ENCODE data around the gene IL17D. TPM values are rescaled to one million over a fixed set of nuclear protein-coding genes. Genes with fewer than 3 reads are reported as not detected.

IL17D gene
- total RNA-seq, 1 experiment from 2014 or later: 3.4 TPM

GRCh38 chr13:20711301-20712044 is 8.0 kb downstream of the IL17D start:
- no peaks in the 10 kb centered on the region for H3K27me3 ChIP-seq
- H3K9me3 ChIP-seq: no peaks in the 10 kb centered on the region
- H3K4me3 ChIP-seq: no peak overlapping the region
- no peak for DNase-seq
- H3K36me3 ChIP-seq: no peaks in the 10 kb centered on the region

- no peak overlapping the region; the same call in 1 of the 2 replicates for H3K4me3 ChIP-seq
- H3K27me3 ChIP-seq: no peaks in the 10 kb centered on the region
- DNase-seq: no peak
- no peaks in the 10 kb centered on the region for H3K36me3 ChIP-seq
- H3K9me3 ChIP-seq: no peaks in the 10 kb centered on the region
Measured at GRCh38 chr13:20713014-20713376, 9.5 kb downstream of the IL17D start.

DNA sequence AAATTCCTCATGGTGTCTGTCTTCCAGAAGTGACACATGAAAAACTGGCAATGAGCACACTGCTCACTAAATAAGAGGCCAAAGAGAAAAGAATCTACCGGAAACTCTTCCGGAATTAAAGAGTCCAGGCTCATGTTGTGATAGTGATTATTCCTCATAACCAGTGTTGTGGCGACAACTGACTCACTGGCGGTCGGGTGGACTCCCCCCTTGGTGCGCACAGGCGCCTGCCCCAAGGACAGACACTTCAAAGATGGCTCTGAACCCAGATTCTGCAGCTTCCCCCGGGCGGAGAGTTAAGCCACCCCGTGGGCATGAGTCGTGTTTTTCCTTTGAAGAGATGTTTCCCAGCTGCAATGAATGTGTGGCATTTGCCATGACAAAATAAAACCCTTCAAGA is 10.3 kb downstream of the IL17D start:
- Histone ChIP-seq H3K9me3 (no peaks in the 10 kb centered on the region), H3K27me3 (no peaks in the 10 kb centered on the region), H3K4me3 (no peak overlapping the region), H3K36me3 (no peaks in the 10 kb centered on the region)
- DNase-seq: peak; percentile 74

- Histone ChIP-seq H3K9me3 (no peaks in the 10 kb centered on the region), H3K4me3 (no peak overlapping the region), H3K36me3 (no peaks in the 10 kb centered on the region), H3K27me3 (no peaks in the 10 kb centered on the region)
- peak; percentile 67 for DNase-seq
Measured at GRCh38 chr13:20714161-20714560, 10.7 kb downstream of the IL17D start.

DNA sequence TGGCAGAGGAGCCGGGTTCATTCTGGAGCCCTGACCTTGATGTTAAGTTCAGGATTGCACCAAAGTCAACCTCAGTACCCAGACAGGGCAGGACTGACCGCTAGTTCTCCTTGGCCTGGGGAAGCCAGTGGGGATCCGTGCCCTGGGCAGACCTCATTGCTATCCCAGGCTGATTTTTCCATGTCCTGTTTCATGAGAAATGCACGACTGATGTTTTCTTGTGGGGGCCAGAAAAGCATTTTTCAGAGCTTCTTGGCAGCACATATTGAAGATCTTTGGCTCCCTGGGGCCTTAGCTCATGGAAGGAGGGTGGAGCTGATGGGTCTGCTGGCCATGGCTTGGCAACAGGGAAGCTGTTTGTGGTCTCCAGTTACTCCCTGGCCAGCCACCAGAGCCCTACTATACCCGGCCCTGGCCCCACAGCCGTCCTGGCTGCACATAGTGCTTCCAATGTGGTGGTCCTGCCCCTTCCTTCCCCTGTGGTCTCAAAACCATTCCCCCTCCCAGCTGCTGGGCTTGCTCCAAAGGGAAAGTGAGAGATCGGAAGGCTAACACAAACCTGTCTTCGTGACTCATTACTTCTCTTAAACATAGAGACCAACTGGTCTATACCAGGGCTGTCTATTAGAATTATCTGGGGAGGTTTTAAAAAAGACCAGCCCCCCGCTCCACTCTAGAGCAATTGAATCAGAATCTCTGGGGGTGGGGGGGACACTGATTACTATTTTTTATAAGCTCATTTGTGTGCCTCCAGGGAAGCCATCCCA is 11.2 kb downstream of the IL17D start:
- H3K27me3 ChIP-seq: no peaks in the 10 kb centered on the region
- DNase-seq: peak; percentile 91
- peak overlapping the region; percentile 14 for H3K4me3 ChIP-seq
- no peaks in the 10 kb centered on the region for H3K36me3 ChIP-seq
- no peaks in the 10 kb centered on the region for H3K9me3 ChIP-seq

DNA sequence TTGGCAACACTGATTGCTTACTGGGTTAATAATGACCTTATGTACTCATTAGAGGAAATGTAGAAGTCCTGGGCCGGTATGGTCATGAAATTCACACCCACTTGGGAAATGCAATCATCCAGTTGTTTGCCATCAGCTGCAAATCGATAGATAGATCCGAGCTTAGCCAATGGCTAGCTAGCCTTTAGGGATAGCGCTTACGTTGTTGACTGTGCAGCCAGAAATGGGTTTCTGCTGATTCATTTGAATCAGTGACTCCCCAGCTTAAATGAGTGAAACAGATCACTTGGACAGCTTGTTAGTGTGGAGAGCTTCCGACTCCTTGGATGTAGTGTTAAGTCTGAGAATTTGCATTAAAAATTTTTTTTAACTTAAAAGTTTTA is 11.8 kb downstream of the IL17D start:
- Histone ChIP-seq H3K27me3 (no peaks in the 10 kb centered on the region), H3K4me3 (no peak overlapping the region), H3K9me3 (no peaks in the 10 kb centered on the region), H3K36me3 (no peaks in the 10 kb centered on the region)
- no peak for DNase-seq

DNA sequence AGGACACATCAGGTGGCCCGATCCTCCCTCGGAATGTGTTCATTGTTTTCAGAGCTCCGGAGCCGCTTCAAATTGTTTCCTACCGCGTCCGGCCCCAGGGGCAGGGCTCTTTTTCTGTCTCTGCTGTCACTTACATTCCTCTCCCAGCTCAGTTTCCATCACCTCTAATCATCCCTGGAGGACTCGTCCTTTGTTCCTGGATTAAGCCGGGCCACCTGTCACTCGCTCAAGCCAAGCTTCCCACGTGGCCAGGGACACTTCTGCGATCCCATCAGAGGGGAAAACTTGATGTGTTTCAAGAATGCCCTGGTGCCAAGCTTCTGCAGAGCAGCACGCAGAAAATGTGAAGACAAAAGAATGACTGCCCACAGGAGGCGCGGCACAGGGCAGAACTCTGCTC is 13.5 kb downstream of the IL17D start:
- no peak for DNase-seq
- no peaks in the 10 kb centered on the region for H3K9me3 ChIP-seq
- no peak overlapping the region for H3K4me3 ChIP-seq

GRCh38 chr13:20717581-20718542 is 14.4 kb downstream of the IL17D start:
- DNase-seq: no peak
- Histone ChIP-seq H3K4me3 (no peak overlapping the region), H3K27me3 (no peaks in the 10 kb centered on the region), H3K36me3 (no peaks in the 10 kb centered on the region), H3K9me3 (no peaks in the 10 kb centered on the region)

More for the DNA sequence above, 13.5 kb downstream of the IL17D start:
- Histone ChIP-seq H3K36me3 (no peaks in the 10 kb centered on the region), H3K27me3 (no peaks in the 10 kb centered on the region)

DNA sequence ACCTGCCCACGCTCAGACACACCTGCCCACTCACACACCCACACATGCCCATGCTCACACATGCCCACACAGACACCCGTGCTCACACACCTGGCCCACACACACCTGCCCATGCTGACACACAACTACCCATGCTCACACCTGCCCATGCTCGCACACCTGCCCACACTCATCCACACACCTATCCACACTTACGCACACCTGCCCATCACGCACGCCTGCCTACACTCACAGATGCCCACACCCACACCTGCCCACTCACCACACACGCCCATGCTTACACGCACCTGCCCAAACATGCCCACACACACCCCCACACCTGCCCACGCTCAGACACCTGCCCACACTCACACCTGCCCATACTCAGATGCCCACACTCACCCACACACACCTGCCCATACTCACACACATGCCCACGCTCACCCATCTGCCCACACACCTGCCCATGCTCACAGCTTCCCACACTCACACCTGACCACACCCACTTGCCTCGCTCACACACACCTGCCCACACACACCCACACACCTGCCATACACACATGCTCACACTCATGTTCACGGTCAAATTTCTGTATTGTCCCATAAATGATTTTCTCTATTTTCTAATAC is 15.6 kb downstream of the IL17D start:
- no peak overlapping the region for H3K4me3 ChIP-seq
- no peak for DNase-seq
- H3K9me3 ChIP-seq: no peaks in the 10 kb centered on the region
- H3K27me3 ChIP-seq: no peaks in the 10 kb centered on the region
- no peaks in the 10 kb centered on the region for H3K36me3 ChIP-seq

DNA sequence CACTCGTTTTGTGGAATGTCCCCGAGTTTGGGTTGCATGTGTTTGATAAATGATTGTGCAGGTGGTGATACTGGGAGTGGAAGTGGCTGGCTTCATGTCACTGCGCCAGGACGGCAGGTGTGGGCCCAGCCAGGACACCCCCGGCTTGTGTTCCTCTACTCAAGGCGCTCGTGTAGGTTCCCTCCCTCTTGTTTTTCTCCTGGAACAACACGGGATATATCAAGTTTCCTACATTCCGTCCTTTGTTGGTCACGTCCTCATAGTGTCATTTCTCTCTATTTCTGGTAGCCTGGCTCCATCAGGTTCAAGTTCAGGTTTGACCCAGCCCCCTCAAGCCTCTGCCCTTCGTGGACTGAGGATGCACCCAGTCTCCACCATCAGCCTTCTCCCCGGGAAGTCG is 16.3 kb downstream of the IL17D start:
- no peaks in the 10 kb centered on the region for H3K9me3 ChIP-seq
- no peaks in the 10 kb centered on the region for H3K27me3 ChIP-seq
- no peaks in the 10 kb centered on the region for H3K36me3 ChIP-seq
- no peak for DNase-seq
- H3K4me3 ChIP-seq: no peak overlapping the region

DNA sequence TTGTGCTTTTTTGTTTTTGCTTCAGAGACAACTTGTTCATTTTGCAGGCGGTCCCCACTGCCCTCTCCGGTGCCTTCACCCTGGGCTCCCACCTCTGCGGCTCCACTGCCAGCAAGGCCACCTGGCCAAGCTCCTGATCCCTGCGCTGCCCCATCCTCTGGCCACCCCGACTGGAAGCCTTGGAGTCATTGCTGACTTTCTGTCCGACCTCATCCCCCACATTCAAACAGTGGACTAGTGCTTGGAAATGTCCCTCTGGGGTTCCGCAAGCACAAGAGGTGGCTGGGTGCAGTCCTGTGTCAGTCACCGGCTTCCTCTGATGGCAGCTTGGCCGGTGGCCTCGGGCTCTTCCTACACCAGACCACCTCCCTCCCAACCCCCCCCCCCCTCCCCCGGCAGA is 17.0 kb downstream of the IL17D start:
- H3K36me3 ChIP-seq: no peaks in the 10 kb centered on the region
- no peaks in the 10 kb centered on the region for H3K27me3 ChIP-seq
- H3K4me3 ChIP-seq: no peak overlapping the region
- DNase-seq: no peak
- H3K9me3 ChIP-seq: no peaks in the 10 kb centered on the region

- no peaks in the 10 kb centered on the region for H3K27me3 ChIP-seq
- H3K36me3 ChIP-seq: no peaks in the 10 kb centered on the region
- H3K4me3 ChIP-seq: no peak overlapping the region
- DNase-seq: no peak
- no peaks in the 10 kb centered on the region for H3K9me3 ChIP-seq
Measured at GRCh38 chr13:20721058-20721453, 17.6 kb downstream of the IL17D start.

GRCh38 chr13:20721454-20722357 is 18.2 kb downstream of the IL17D start:
- no peak overlapping the region for H3K4me3 ChIP-seq
- H3K9me3 ChIP-seq: no peaks in the 10 kb centered on the region
- DNase-seq: no peak
- H3K27me3 ChIP-seq: no peaks in the 10 kb centered on the region
- no peaks in the 10 kb centered on the region for H3K36me3 ChIP-seq

GRCh38 chr13:20727856-20728255 is 24.4 kb downstream of the IL17D start:
- no peak overlapping the region for H3K4me3 ChIP-seq
- no peak for DNase-seq

GRCh38 chr13:20728579-20729311 is 25.2 kb downstream of the IL17D start:
- H3K36me3 ChIP-seq: no peaks in the 10 kb centered on the region; the same call in 1 of the 2 replicates
- no peaks in the 10 kb centered on the region for H3K27me3 ChIP-seq
- no peak overlapping the region for H3K4me3 ChIP-seq
- no peak for DNase-seq
- no peaks in the 10 kb centered on the region for H3K9me3 ChIP-seq

More at GRCh38 chr13:20727856-20728255, 24.4 kb downstream of the IL17D start:
- Histone ChIP-seq H3K9me3 (no peaks in the 10 kb centered on the region), H3K27me3 (no peaks in the 10 kb centered on the region), H3K36me3 (no peaks in the 10 kb centered on the region; the same call in 1 of the 2 replicates)
